COLO668 (cell line): Measurements from ENCODE around the gene CEMIP2.

ENCODE experiments used
- DNase-seq: peaks from one replicate; lab custom pipeline; 2025; ENCODE audit not compliant: unreplicated experiment; lab: John Stamatoyannopoulos, UW

CEMIP2 gene

DNA sequence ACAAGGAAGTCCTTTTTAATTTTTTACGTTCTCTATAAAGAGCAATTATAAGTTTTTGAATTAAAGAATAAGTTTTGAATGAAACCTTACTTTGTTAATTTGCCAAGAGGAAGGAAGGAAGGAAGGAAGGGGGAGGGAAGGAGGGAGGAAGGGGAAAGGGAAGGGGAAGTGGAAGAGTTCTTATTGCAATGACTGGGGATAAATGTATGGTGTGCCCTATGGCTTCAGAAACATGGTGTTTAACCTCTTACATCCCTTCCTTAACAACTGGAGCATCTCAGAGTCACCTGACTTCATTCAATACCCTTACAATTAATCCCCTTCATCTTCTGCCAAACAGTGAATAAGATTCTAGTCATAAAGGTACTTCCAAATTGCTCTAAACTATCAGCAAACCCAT lies 16.0 kb downstream of the CEMIP2 start:
- no peak for DNase-seq

DNA sequence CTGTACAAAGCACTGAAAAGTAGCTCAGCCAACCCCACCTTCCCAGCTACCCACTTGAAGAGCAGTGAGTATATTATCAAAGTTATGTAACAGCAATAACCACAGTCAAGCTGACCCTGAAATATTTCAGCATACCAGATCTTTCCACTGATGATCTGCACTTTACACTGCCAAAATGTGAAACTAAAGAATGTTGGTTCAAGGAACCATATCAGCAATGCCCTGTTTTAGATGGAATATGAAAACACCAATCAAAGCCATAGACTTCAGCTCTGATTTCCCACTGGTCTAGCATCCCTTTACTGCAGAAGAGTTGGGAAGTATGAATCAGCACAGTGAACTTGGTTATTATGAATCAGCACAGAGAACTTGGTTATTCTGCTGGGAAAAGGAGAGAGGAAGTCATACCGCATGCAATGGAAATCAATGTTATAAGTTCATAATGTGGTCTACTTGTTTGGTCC lies 20.0 kb downstream of the CEMIP2 start:
- DNase-seq, result no peak

DNA sequence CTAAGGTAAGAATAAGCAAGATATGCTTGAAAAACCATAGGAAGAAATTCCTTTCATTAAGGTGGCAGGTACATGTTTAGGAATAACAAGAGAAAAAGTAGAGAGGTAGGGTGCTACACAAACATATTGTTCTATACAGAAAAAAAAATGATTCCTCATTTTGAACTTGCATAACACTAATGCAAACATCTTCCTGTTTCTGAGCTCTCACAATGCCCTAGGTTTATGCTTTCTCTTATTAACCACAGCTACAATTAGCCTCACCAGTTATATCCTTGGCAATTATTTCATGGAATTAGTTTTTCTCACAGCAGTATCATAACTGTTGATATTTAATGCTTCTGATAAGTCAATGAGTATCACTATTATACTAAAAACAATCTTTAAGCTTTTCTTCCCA lies 20.7 kb downstream of the CEMIP2 start:
- no peak for DNase-seq

DNA sequence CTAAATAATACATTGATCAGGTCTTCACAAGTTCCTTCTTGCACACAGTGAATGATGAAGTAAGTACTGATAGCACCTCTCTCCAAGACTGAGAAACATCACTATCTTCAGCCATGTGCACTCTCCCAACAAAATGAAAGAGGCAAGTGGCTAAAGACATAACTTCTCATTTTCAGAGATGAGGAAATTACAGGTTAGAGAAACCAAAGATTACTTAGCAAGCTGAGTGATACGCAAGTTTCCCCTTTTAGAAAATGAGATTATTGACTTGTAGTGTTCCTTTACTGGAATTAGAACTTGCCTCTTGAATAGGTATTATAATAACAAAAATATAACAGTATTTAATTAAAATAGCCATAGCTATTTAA lies 21.6 kb downstream of the CEMIP2 start:
- no peak for DNase-seq

DNA sequence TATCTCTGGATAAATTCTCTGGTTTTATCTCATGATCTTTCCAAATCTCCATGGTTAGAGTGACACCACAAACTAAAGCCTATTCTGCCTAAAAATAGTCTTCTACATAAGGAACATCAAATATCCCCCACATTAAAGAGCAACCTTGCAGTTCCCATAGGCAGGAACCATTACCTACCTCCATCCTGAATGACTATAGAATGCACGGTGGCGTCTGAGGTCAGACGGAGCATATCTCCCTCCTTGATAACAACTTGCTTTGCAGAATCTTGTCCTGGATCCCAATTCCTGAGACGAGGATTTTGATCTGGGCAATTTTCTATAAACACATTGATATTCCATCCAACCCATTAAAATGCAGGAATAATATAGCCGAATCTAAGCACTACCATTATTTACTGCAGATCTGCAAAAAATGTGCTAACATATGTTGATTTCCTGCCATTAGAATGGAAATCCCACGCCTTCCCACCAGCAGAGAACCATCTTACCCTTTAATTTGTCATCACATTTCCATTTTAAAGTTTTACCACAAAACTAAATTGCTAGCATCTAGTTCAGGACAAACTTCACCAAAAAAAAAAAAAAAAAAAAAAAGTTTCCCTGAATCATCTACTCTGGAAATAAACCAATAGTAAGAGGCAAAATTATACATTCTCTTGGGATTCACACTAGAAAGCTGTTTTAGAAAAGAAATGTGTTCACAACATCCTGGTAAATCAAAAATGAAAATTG lies 22.1 kb downstream of the CEMIP2 start:
- no peak for DNase-seq

DNA sequence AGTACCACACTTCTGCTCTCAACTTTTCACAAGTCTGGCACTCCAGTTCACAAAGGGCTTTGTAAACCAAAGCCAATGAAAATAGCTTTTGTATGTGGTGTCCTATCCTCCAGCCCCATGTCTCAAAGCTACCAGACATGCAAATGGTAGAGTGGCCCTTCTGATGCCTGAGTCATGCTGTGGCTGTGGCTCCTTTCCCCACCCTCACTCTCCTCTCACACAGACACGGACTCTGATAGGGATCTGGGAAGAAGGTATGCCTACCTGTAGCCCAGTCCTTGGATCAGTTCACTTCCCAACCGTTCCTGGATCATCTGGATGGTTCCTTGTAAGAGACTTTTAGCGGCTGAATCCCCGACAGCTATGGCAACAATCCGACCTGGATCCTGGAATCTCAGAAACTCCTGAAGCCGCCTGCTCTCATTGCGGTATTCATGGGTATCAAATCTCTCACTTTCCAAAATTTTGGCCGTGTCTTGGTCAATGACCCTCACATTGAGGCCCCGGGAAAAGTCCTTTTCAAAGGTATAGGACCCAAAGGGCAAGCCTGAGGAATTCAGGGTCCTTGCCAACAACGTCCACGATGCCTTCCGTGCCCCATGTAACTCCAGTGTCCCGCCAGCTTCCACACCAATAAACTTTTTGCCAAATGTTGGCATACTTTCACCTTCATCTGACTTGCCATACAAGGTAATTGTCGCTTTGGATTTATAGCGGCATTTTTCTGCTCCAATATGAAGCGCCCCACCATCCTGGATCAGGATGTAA lies 23.4 kb downstream of the CEMIP2 start:
- DNase-seq, result no peak

DNA sequence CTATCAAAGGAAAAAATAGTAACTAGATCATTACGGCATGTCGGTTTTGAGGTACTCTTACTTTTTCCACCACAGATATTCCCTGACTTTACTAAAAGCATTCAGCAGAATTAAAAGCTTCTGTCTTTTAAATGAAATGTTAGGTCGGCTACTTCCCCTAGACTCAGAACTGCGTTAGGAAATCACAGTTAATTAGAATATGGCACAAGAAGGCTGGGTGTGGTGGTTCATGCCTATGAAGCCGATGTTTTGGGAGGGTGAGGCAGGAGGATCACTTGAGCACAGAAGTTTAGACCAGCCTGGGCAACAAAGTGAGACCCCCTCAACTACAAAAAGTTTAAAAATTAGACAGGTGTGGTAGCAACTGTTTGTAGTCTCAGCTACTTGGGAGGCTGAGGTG lies 24.4 kb downstream of the CEMIP2 start:
- no peak for DNase-seq

DNA sequence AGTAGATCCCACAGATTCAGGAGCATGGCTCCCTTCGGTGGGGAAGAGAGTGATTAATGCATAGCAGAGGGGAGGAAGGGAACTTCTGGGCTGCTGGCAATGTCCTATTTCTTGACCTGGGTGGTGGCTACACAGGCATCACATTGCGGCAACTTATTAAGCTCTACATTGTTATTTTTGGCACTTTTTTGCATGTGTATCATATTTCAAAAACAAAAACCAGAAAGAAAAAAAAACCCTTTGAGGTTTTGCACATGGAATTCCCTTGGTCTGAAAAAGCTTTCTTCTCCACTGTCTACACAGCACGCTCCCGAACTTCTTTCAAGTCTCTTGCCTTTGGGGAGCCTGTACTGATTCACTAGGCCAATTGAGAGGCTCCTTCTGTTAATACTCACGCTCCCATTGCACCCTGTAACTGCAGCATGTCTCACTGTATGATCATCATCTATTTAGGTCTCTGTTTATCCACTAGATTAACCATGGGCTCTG lies 25.1 kb downstream of the CEMIP2 start:
- DNase-seq, result no peak

DNA sequence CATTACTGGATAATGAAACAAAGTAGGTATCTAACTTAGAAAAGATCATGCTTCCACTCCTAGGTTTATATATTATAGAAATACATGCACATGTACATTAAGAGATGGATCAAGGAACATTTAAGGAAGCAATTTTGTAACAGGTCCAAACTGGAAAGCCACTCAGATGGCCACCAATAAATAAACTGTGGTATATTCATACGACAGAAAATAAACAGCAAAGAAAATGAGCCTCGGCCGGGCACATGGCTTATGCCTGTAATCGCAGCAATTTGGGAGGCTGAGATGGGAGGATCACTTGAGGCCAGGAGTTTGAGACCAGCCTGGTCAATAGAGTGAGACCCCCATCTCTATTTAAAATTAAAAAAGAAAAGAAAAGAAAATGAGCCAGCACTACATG lies 25.6 kb downstream of the CEMIP2 start:
- DNase-seq, result no peak

DNA sequence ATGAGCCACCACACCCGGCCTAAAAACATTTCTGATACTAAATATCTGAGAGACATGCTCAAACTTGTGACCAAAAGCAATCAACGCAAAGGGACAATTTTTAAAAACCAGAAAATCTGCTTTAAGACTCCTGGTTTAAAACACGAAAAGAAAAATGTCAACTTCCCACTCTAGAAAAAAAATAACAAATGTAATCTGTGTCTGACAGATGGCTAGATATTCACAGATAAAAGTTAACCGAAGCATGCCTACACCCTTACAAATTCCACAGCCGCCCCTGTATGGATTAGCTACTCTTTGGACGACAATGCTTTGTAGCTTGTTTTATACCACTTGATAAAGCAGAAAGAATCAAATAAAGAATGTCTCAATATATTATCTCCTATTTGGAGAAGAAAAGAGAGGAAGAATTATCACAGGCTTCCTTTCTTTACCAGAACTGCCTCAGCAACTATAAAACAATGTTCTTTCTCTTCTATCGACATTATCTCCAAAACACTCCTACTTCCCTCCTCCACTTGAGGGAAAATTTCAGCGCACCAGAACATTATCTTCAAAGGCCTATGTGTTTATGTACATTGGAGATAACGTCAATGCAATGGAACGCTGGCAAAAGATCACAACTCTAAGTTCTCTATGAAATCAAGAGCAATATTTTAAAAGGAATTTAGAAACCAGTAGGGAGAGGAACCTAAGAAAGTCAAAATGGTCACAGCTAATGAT lies 26.2 kb downstream of the CEMIP2 start:
- no peak for DNase-seq

DNA sequence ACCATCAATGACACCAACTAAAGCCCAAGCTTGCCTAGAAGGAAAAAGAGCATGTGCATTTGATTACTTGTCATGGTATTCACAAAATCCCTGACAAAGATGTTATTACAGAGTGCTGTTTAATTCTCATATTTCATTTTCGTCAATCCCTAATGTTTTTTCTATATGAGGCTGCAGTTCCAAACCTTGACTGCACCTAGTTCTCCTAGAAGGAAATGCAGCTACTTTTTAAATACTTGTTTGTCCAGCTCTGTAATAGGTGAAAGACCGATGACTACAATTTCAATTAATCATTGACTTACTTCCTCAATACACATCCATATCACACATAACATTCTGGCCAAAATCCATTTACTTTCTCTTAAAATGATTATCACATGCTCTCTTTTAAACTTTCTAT lies 28.1 kb downstream of the CEMIP2 start:
- DNase-seq, result no peak

DNA sequence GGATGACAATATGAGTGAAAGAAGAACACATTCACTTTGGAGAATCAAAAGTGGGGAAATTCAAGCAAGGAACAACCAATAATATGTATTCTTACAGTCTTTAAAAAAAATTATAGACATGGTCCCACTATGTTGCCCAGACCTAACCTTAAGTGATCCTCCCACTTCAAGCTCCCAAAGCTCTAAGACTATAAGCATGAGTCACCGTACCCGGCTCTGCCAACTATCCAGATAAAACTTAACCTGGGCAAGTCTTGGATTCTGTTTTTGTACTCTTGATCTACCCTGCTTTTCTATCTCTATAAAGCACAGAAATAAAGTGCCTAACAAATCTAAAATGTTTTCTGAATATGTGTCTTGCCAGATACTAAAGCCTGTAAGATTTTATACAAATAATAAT lies 30.9 kb downstream of the CEMIP2 start:
- no peak for DNase-seq

DNA sequence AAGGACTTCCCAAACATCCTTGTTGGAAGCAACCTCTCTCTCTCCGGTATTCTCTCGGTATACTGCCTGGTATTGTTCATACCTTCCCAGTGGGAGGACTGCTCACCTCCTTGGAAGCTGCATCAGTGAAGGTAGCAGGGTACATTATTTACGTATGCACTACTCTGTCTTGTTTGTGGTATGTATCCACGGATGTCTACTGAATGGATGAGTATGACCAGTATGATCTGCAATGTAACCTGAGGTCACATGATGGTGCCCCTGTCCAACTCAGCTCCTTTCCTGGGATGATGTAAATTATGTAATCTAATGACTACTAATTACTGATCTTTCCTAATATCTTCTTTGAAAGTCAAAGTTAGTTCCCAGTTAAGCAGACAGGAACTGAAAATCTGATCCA lies 32.1 kb downstream of the CEMIP2 start:
- DNase-seq, result no peak

DNA sequence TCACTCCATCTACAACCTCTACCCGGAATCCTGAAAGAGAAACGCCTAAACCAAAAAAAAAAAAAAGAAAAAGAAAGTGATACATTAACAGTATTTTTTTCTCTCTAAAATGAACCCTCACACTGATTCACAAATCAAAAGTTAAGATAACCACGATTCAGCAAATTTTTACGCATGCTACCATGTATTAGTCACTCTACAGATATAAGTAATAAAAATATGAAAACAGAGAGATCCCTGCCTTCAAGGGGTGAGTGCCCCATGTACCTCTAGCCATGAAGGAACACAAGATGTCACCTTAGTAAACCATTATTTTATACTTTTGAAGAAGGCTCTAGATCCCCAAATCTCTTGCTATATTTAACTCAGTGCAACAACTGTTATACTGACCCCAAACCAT lies 33.4 kb downstream of the CEMIP2 start:
- DNase-seq, result no peak

DNA sequence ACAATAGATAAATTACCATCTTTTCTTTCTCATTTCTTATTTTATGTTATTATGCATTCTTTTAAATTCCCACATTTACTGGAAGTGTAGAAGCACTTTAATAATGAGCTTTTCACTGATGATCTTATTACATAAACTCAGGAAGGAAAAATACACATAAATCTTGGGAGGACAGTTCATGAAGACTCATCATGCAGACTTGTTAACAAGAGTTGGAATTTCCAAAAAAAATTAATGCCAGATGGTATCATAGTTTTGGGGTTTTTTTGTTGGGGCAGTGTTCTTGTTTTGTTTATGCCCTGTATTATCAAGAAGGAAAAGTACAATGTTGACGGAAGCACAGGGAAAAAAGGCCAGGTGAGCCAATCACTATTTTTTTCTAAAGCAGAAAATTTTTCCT lies 35.1 kb downstream of the CEMIP2 start:
- no peak for DNase-seq

DNA sequence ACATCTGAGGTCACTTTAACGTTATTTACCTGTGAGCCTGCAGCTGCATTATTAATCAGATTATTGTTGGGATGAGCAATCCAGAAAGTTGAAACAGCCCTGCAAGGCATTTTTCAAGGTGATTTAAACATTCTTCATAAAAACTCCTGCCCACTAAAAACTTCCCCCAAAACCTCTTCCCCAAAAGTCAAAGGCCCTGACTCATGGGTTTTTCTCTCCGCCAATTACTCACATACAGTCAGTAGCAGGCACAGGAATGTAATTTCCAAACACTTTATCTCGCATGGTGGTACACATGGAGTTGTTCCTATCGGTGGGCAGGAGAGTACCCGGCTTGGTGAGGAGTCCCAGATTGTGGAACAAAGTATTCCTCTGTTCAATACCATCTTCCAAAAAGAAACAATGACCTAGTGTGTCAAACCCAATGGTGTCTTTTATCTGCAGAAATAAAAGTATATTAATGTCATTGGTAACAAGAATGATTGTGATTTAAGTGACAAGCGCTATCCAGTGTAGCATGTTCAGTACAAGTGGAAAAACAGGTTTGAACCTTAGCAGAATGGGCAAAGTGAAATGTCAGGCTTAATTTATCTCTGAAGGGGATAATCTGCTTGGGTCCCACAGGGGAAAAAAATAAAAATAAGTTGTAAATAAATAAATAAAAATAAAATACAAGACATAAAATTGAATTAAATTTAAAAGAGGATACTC lies 38.3 kb downstream of the CEMIP2 start:
- DNase-seq, result no peak

DNA sequence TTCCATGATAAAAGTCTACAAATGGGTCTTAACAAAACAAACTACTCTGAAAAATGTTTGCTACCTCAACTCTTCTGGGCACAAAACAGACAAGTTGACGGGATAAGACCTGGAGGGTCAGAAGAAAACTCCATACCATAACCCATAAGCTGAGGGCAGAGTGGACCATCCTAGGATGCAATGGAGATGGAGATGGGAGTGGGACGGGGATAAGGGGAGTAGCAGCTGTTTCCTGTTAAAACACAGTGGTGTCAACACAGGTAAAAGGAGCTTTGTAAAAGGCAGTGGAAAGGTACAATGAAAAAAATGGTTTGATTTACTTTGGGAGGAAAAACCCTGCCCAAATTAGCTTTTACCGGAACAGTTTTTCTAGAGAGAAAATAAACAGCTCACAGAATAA lies 41.6 kb downstream of the CEMIP2 start:
- DNase-seq, result no peak

DNA sequence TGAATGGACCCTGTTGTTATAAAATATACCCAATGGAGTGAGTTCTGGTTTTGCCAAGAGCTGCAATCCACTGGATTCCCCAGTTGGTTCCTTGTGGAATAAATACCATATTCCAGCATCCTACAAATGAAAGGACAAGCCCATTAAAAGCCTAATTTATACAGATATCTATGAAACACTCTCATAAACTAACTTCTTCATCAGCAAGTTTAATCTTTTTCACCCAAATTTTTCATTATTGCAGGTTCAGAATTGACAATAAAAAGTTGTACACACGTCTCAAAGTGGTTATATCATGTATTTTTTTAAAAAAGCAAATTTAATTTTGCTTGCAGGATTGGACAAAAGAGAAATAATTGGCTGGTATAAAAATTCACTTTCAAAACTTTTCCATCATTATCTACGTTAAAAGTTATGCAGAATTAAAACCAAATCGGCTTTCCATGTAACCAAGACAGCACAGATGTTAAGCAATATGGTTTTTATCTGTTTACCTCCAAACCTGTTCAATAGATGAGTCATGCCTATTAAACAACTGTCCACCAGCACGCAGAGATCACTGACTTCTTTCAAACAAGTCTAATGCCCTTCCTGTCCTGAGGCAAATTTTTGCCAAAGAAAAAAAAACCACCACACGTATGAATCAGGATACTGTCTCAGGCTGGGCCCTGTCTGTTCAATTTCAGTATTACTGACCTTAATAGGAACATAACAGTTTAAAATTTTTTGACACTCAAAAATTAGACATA lies 42.5 kb downstream of the CEMIP2 start:
- peak; percentile 13 for DNase-seq

DNA sequence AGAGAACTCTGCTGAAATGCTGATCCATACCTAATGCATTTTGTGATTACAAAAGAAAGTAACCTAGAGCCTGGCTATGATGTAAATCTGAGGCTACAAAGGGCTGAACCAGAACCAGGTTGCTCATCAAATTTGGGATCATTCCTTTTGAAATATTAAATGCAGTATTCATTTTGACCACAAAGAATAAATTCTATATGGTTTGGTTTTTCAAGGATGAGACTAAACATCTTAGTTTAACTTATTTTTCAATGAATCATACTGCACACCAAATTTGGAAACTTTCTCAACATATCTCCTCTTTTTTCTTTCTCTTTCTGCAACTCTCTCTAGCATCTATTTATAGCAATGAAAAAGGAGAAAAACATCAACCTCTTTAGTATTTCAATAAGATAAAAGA lies 46.5 kb downstream of the CEMIP2 start:
- DNase-seq, result no peak

DNA sequence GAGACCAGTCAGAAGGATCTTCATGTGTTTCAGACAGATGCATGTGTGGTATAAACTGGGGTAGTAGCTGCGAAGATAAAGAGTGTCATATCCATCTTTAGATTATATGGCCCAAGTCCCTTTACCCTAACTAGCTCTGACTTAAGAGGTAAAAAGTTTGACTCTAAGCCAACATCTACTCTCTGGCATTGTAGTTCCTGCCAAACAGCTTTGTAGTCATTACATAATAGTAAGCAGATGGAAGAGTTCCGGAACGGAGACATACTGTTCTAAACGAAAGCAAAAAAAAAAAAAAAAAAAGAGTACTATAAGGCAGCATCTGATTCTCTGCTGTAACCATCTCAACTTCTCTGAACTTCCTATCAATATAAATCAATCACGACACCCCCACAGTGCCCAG lies 48.8 kb downstream of the CEMIP2 start:
- DNase-seq, result no peak

DNA sequence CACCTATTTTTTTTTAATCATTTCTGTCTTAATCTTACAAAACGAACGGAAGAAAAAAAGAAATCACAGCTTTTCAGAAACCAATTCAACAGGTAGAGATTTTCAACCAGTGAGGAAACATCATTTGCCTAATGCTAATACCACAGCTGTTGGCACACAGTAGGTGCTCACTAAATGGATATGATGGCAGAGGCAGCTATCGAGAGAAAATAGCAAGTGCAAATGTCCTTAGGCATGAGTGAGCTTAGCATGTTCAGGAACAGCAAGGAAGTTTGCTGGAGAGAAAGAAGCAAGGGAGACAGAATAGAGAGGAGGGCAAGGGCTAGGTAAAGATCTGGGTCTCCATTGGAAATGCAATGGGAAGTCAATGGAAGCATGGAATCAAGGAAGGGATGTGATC lies 49.2 kb downstream of the CEMIP2 start:
- DNase-seq, result no peak
